GM18508 (cell line): ENCODE results near the gene LMF1.
"Not testable (repeated sequence)": the region's sequence is repeated elsewhere in the genome, so short reads cannot be mapped to it uniquely, and the experiment has no call there.

Experiments used
- ATAC-seq: cut with Tn5 transposase; IDR thresholded peaks from one replicate; pipeline ENCODE4 v1.9.1; 2021; ENCODE audit warnings: moderate number of reproducible peaks; ENCODE audit not compliant: insufficient read depth, unreplicated experiment

The LMF1 gene

DNA sequence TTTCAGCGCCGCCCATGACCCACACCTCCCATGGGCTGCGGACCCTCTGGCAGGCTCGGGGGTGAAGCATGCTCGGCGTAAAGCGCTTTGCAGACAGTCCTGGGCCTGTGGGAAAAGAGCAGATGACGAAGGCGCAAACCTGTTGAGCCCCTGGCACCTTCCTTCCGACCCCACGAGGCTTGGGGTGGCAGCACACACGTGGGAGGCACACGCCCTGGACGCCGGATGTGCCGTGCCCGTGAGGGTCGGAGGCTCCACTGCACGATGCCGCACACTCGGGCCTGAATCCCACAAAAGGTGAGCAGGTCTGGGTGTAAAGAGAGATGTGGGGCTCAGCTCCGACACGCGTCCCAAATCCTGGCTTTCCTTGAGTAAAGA lies 71.1 kb downstream of the LMF1 start:
- no peak for ATAC-seq

DNA sequence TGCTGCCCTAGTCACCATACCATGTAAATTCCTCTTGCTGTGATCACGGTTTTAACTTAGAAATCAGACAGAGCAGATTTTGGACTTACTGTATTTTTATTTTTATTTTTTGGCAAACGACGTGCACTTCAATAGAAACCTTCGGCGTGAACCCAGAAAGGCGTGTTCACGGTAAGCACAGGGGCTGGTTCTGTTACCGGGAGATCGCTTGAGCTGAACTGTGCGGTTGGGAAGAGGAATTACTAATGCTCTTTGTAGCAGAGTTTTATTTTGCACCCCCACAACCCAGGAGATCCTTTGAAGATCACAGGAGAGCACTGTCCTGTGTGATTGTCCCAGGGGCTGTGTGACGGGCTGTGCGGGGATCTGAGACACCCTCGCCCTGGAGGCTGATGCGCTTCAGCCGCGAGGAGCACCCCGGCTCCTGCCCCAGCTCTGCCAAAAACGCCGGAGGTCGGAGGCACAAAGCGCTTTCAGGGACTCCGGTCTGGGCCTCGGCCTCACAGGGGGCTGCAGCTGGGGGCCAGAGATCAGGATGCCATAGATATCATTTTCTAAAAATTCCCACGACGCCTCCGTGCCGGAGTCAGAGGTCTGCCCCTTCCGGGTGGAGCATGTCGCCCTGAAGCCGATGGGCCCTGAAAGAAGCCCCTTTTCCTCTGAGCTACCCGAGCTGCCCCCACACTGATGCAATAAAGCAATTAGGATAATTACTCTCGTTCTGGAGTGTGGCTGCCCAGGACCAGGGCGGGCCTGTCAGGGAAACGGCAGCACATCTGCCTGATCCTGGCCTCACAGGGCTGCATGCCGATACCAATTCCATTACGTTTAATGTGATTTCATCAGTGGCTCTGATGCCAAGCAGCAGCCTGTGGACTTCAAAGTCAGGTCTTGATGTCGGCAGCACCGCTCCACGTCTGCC lies 71.8 kb downstream of the LMF1 start:
- ATAC-seq: no peak

DNA sequence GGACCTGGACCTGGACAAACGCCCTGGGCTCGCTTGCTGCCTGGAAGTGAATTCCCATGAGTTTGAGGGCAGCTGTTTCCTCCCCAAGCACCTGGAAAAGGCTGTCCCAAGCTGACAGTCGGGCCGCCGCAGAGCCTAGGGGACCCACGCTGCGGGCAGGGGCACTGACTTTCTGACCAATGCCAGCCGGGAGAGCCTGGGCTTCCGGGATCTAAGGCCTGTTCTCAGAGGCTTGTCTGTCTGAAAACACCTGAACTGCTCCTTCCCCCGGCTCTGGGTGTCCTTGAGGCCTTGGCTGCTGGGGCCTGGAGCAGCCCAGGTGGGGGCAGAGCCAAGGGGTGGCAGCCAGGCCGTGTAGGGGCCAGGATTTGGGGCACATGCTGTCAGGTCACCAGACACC lies 72.6 kb downstream of the LMF1 start:
- no peak for ATAC-seq

DNA sequence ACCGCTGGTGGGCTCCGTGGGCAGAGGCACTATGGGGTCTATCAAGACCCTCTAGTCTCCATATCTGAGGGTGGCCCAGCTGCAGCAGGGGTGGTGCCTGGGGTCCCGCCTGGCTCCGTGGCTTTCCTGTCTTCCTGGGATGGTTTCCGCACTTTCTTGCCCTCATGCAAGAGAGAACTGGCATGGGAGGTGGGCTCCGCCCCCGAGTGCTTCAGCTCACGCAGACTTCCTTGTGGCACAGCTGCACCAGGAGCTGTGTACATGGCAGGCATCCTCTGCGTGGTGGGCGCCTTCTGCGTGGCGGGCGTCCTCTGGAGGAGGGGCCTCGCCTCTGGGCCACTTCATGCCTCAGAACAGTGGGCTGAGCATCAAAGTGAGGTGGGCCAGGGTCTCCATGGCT lies 73.1 kb downstream of the LMF1 start:
- no peak for ATAC-seq

DNA sequence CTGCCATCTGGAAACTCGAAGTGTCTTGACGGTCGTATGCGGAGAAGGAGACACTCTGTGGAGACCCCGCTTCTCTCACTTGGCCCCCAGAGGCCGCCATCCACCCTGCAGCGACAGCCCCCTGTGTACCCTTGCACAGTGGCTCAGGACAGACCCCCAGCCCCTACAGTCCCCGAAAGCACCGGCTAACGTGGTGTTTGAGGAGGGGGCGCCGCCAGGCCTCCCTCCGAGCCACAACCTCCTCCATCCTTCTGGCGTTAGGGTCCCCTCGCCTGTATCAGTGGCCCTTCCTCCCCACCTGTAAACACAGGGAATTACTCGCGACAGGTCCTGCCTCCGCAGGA lies 73.6 kb downstream of the LMF1 start:
- no peak for ATAC-seq

DNA sequence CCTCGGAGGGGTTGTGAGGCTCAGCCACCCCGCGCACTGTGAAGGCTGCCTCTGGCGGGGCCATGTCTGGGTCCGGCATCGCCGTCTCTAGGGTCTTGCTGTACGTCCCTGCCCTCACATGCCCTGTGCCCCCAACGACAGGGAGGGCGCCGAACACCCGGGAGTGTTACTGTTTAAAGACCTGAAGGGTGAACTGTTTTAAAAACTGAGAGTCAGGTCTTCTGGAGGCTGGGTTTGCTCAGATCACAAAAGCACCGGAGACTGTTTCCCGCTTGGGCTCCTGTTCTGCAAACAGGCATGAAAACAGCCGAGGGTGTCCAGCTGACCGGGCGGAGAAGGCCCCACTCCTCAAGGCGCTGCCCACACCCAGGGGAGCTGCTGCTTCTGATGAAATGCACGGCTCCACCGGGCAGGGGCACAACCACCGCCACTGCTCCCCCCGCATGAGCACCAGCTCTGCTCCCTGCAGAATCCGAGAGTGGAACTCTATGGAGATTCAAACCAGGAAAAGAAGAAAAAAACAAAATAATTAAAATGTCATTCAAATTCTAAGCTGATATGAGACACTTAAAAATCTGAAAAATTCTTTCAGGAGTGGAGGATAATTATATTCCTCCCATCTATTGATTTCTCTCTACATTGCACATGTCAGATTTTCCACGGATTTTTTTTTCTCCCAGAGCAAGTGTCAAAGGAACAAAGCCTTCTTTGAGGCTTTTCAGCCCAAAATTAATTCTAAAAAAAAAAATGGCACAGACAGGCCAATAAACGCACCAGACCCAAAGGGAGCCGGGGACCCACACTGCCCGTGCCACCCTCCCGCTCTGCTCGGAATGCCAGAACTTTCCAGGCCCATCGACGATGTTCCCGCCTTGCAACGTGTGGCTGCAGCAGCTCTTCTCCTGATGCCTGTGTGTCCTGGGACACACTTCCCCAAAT lies 74.3 kb downstream of the LMF1 start:
- ATAC-seq: no peak

DNA sequence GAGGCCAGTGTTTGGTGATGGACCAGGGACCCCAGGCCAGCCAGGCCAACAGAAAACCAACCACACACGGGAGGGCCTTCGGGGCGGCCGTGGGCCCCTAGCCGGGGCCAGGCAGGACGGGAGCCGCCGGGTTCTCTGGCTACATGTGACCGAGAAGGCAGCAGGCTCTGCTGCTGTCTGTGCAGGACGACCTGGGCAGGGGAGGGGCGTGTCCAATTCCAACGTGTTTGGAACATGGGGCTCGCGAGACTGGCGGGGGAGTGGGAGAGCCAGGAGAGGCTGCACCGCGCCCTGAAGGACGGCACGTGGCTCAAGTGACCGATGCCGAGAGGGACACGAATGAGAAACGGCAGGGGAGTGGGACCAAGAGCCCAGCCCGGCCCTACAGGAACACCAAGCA lies 75.4 kb downstream of the LMF1 start:
- no peak for ATAC-seq

DNA sequence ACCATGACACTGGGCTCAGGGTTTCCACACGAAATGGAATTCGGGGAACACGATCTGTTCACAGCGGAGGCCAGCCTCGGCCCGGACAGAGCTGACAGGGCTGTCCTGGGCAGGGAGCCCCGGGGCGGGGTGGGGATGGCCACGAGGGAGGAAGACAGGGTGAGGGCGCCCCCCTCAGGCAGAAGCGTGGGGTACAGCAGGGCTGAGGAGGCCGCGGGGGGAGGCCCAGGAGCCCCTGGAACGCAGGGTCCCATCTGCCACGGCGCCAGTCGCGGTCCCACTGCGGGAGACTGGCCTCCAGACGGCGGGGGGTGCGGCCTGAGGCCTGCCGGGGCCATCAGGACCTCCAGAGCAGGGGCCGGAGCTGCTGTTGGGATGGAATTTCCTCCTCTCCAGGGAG lies 75.9 kb downstream of the LMF1 start:
- ATAC-seq: no peak

DNA sequence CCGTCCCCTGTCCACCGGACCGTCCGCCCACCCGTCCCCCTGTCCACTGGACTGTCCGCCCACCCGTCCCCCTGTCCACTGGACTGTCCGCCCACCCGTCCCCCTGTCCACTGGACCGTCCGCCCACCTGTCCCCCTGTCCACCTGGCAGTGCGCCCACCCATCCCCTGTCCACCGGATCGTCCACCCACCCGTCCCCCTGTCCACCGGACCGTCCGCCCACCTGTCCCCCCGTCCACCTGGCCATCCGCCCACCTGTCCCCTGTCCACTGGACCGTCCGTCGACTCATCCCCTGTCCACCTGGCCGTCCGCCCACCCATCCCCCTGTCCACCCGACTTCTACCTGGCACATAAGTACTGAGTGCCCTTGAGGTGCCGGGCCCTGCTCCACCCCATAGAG lies 76.6 kb downstream of the LMF1 start:
- ATAC-seq: no peak

DNA sequence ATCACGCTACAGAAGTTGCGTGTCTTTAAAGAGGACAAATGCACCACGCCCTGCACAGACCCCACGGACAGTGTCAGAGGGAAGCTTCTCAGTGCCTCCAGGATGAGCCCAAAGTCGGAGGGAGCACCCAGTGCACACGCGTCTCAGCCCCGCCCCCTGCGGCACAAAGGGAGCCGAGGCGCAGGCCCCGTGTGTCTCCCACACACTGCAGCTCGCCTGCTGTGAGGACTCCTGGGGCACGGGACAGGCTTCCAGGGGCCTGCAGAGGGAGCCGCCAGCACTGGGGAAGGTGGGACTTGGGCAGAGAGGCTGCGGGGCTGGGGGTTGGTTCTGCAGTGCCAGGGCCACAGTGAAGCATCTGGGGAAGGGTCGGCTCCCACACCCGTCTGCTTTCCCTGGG lies 77.4 kb downstream of the LMF1 start:
- ATAC-seq: no peak

DNA sequence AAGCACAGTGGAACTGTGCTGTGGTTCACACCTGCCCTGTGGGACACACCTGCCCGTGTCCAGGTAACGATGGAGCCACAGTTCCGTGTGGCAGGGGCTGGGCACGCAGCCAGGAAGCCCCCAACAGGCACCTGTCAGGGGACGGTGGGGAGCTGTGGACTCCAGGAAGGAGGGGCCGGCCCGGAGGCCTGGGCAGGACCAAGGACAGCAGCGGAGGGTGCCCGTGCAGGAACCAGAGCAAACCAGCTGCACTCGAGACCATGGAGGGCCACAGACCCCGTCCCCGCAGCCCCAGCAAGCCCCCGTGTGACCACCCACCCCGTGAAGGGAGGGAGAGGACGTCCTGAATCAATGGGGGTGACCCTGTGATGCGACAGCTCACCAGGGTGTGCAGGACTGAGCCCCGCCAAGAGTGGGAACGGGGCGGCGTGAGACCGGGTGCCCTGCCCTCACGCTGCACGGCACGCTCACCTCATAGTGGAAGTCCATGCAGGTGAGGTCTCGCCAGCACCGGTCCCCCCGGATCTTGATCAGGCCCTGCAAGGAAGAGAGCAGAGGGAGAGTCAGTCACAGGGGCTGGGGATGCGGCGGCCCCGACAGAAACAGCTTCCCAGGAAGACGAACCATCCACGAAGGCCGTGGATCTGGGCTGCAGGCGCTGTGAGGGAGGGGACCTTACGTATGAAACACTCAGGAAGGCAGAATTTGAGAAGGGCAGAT lies 78.1 kb downstream of the LMF1 start:
- ATAC-seq: no peak

DNA sequence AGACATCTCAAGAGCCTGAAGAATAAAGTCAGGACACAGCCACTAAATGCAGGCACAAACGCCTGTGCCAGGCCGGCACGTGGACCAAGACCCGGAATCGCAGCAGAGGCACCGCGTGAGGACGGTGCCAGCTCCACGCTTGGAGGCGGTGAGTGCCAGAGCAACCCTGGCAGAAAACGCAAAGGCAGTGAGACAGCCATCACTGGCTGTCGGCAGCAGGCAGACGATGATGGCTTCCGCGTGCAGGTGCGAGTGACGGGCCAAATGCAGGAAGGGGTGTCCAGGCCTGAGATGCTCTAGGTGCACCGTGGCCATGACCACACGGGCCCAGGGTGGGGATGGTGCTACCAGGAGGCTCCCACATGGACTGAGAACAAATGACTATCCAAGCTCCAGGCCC lies 78.8 kb downstream of the LMF1 start:
- ATAC-seq: no peak

DNA sequence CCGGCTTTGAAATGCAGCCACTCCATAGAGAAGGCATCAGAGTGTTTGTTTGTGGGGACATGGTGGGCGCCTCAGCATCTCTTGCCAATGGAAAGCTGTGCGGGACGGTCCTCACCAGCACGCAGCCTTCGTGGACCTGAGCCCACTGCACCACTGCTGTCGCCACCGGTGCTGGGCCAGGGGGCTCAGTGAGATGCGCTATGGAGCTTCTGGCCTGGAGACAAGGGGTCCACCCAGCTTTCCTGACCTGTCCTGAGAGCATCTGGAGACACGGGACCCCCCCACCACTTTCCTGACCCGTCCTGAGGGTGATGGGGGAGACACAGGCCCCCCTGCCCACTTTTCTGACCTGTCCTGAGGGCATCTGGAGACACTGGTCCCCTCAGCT lies 79.4 kb downstream of the LMF1 start:
- no peak for ATAC-seq

DNA sequence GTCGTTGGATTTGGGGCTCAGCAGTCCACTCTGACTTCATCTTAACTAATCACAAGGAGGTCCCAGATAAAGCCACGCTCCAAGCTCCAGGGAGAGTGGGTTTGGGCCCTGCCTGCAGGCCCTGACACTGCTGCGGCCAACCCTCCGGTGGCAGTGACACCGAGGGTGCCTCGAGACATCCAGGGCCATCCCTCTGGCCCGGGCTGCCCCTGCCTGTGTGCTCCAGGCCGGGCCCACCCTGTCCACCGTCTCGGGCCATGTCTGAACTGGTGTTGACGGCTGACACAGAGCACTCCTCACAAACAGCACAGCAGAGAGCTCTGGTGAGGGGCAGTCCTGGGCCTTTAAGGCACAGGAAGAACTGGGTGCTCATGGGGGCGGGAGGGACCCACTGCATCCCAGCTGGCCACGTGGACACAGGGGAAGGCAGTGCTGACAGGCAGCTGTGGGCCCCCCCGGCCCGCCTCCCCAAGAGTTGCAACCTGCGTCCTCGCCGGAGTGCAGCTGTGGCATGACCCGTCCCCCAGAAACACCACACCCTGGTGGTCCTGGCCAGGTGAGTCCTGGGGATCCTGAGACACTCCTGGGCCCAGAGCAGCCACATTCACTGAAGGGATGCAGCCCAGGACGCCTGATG lies 80.0 kb downstream of the LMF1 start:
- ATAC-seq: no peak

DNA sequence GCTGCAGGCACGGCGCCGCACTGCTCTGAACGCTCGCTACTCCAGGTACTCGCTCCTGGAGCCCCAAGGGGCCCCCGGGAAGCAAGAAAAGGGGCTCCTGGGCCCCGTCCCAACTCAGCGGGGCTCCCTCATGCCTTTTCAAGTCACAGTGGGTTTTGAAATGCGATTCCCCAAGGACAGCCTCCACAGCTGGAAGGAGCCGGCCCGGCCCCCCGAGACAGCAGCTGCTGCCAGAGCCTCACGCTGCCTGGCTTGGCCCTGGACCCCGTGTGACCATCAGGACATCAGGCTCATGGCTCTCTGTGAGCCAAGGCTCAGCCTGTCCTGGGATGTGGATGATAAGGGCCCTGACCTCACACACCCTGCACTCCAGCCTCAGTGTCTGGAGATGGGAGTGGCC lies 80.6 kb downstream of the LMF1 start:
- ATAC-seq: no peak

DNA sequence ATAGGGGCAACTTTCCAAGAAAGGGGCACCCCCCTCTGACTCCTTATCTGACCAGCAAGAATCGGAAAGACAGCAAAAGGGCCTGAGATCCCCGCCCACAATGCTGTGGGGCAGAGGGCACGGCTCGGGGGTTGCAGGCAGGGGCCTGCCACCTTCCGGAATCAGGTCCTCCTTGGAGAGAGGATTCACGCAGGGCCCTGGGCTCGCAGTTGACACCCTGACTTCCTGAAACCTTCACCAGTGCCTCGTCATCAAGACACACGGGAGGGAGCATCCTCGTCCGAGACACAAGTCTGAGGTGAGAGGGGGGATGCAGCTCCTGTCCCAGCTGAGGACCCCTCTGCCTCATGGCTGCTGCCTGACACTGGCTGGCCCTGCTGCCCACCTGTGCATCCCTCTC lies 81.2 kb downstream of the LMF1 start:
- ATAC-seq: no peak

DNA sequence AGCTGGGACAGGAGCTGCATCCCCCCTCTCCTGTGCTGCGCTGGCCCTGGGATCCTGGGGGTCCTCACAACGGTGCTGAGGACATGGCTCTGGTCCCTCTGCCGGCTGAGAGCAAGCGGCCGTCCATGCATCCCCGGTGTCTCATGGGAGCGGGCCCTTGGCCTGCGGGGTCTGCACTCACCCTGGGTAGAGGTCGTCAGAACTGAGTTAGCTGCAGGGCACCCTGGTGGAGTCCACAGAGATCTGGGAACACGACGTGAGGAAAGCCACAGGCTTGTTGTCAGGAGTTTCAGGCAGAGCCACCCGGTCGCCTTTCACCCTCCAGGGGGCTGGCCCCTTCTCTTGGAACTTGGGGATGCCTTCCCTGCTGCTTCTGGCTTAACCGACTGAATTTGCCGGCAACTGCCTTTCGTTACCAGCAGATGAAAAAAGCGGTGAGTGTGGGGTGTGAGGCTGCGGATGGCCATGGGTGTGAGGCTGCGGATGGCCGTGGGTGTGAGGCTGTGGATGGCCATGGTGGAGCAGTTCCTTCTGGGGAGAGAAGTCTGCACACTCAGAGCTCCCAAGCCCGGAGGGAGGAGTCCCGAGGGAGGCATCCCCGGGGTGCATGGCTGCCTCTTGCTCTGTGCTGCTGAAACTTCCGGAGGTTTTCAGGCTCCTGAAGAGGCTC lies 81.7 kb downstream of the LMF1 start:
- no peak for ATAC-seq

DNA sequence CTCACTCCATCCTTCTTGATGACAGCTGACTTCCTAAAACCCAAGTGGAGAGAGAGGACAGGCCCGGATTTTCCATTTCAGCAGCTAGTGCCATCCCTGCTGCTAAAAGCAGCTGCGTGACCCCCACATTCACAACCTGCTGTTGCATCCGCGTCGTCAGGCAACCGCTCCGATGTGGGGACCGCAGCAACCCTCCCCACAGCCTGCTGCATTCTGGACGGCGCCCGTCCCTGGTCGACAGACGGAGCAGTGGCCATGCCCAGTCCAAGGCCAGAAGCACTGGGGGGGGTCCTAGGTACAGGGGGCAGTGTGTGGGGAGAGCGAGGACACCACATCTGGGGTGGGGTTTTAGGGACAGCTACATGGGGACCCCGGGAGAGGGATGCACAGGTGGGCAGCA lies 82.3 kb downstream of the LMF1 start:
- ATAC-seq: not testable (repeated sequence)

DNA sequence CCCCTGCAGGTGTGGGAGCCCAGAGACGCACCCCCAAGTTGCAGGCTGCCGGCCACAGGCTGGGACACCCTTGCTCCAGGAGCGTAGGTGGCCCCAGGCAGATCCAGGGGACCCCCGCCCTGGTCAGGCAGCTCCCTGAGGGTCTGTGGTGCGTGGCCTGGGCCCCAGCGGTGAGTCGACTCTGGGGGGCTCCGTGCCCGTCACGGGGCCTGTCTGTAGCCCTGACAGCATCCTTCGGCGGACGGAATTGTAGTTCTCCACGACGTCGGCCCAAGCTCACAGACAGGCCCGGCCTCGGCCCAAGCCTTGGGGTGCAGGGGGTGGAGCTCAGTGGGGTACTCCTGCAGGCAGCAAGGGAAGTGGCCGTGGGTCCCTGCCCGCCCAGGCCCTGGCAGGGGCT lies 82.9 kb downstream of the LMF1 start:
- no peak for ATAC-seq
